DMS153 treated with DMSO at 0.1 percent for 48 hours (cell line): ENCODE results near the gene COMMD9.
A peak's percentile ranks its signal among the peaks of the same experiment; 100 is the strongest.

Experiments used
- DNase-seq: peaks from one replicate; lab custom pipeline; 2025; ENCODE audit not compliant: unreplicated experiment; lab: John Stamatoyannopoulos, UW

Gene COMMD9

GRCh38 chr11:36296884-36297543 is 7.8 kb upstream of the COMMD9 start:
- no peak for DNase-seq

- no peak for DNase-seq
These were observed 6.7 kb upstream of the COMMD9 start, which contains the start of gene PRR5L for GRCh38 chr11:36295926-36296325. Gene PRR5L (plus strand): TSS chr11:36296288. CDS start chr11:36401122, 104,834 bp downstream.

GRCh38 chr11:36292311-36292722 is 3.1 kb upstream of the COMMD9 start:
- peak; percentile 3 for DNase-seq

GRCh38 chr11:36288442-36289225 is 590 bp downstream of the COMMD9 start:
- DNase-seq, result no peak

- DNase-seq, result no peak
These were observed 6.3 kb downstream of the COMMD9 start for GRCh38 chr11:36282926-36283325.

- no peak for DNase-seq
These were observed 7.4 kb downstream of the COMMD9 start for GRCh38 chr11:36281850-36282249.

GRCh38 chr11:36280531-36280930 is 8.7 kb downstream of the COMMD9 start:
- no peak for DNase-seq

GRCh38 chr11:36278531-36279282 is 10.5 kb downstream of the COMMD9 start:
- no peak for DNase-seq

- no peak for DNase-seq
These were observed 14.8 kb downstream of the COMMD9 start for GRCh38 chr11:36274414-36274813.

GRCh38 chr11:36273110-36273509 is 16.1 kb downstream of the COMMD9 start:
- no peak for DNase-seq

- DNase-seq, result no peak
These were observed 17.3 kb downstream of the COMMD9 start for GRCh38 chr11:36271794-36272407.

GRCh38 chr11:36270701-36271100 is 18.5 kb downstream of the COMMD9 start:
- no peak for DNase-seq

- DNase-seq, result no peak
These were observed 20.8 kb downstream of the COMMD9 start for GRCh38 chr11:36268337-36268985.

- no peak for DNase-seq
These were observed 22.5 kb downstream of the COMMD9 start for GRCh38 chr11:36266767-36267166.

GRCh38 chr11:36265793-36266628 is 23.2 kb downstream of the COMMD9 start:
- DNase-seq, result peak; percentile 26

GRCh38 chr11:36264973-36265344 is 24.3 kb downstream of the COMMD9 start:
- DNase-seq, result no peak

GRCh38 chr11:36264011-36264972 is 24.9 kb downstream of the COMMD9 start:
- DNase-seq, result no peak

GRCh38 chr11:36261094-36261493 is 28.1 kb downstream of the COMMD9 start:
- DNase-seq, result no peak
